Spinal cord (tissue), 10 donors: ENCODE results near the gene CFAP46. TPM values are rescaled to one million over a fixed set of nuclear protein-coding genes. Genes with fewer than 3 reads are reported as not detected.

Experiments used
- DNase-seq, 6 donors: peaks; one replicate each; pipeline versions ENCODE4 v3.0.0 to v3.0.0-alpha.2; 2013 to 2015; ENCODE audit warnings: low spot score in 6 of 6, low read depth in 4 of 6
- H3K27ac ChIP-seq: one replicate; pipeline ENCODE4 v1.5.1; 2013; ENCODE audit warnings: low read depth, low read length, control low read depth
- H3K27me3 ChIP-seq: one replicate; pipeline ENCODE4 v1.6.1; 2013; ENCODE audit warnings: low read length; ENCODE audit not compliant: control insufficient read depth, insufficient read depth
- H3K36me3 ChIP-seq: one replicate; pipeline ENCODE4 v1.6.1; 2013; ENCODE audit warnings: low read length; ENCODE audit not compliant: control insufficient read depth, insufficient read depth
- H3K4me1 ChIP-seq: one replicate; pipeline ENCODE4 v1.6.1; 2013; ENCODE audit warnings: low read length; ENCODE audit not compliant: control insufficient read depth, insufficient read depth
- H3K4me3 ChIP-seq: one replicate; pipeline ENCODE4 v1.5.1; 2013; ENCODE audit warnings: low read depth, low read length, control low read depth
- H3K9me3 ChIP-seq: one replicate; pipeline ENCODE4 v1.6.1; 2013; ENCODE audit warnings: low read length; ENCODE audit not compliant: control insufficient read depth, insufficient read depth
- WGBS: methylation state at CpG from one replicate; pipeline ENCODE4 v1.1.5; 2013; ENCODE audit warnings: missing lambda C conversion rate; ENCODE audit not compliant: insufficient coverage; 5-methylcytosine and 5-hydroxymethylcytosine counted together
- polyA plus RNA-seq, 2 donors: library from polyadenylated mRNA; unstranded; fragments of 120-200 nt; gene quantifications; one replicate each; pipeline ENCODE4 v1.2.1, GENCODE V29; 2013; ENCODE audit not compliant: insufficient read length in 2 of 2
- total RNA-seq, 2 donors: library from RNA; depleted of rRNA in 1 of 2; stranded (reverse); fragments of 120-200 nt in 1 of 2; fragments of >200 nt in 1 of 2; gene quantifications; one replicate each; pipeline versions ENCODE4 v1.2.3 to v1.2.4, GENCODE V29; 2013 to 2014
- donor health status: healthy.

The CFAP46 gene
- total and polyA plus RNA-seq, 4 donors = 5.3 to 14.3 (median 13.2) TPM

- no peak overlapping the region for H3K27ac ChIP-seq
- peaks cover 24% of the 10 kb centered on the region for H3K36me3 ChIP-seq
- H3K4me1 ChIP-seq = no peaks in the 10 kb centered on the region
- no peaks in the 10 kb centered on the region for H3K9me3 ChIP-seq
- DNase-seq = no peak
- WGBS = 85% methylated on average over 30 of the region's 31 CpGs
- no peaks in the 10 kb centered on the region for H3K27me3 ChIP-seq
- no peak overlapping the region for H3K4me3 ChIP-seq
These were observed 56.7 kb downstream of the CFAP46 start for GRCh38 chr10:132885451-132886210.

GRCh38 chr10:132884691-132885271 lies 57.6 kb downstream of the CFAP46 start:
- H3K9me3 ChIP-seq = no peaks in the 10 kb centered on the region
- H3K4me1 ChIP-seq = no peaks in the 10 kb centered on the region
- no peak overlapping the region for H3K27ac ChIP-seq
- H3K36me3 ChIP-seq = peaks cover 33% of the 10 kb centered on the region
- DNase-seq = no peak
- peaks cover 7% of the 10 kb centered on the region for H3K27me3 ChIP-seq
- H3K4me3 ChIP-seq = no peak overlapping the region
- WGBS = 88% methylated on average over 27 of the region's 28 CpGs

GRCh38 chr10:132884041-132884440 lies 58.3 kb downstream of the CFAP46 start:
- Histone ChIP-seq H3K4me3 (no peak overlapping the region), H3K9me3 (no peaks in the 10 kb centered on the region), H3K27me3 (peaks cover 8% of the 10 kb centered on the region), H3K27ac (no peak overlapping the region), H3K36me3 (peaks cover 36% of the 10 kb centered on the region), H3K4me1 (peaks cover 6% of the 10 kb centered on the region)
- no peak for DNase-seq
- 81% methylated on average over 18 of the region's 18 CpGs for WGBS

GRCh38 chr10:132883391-132883881 lies 58.9 kb downstream of the CFAP46 start:
- no peak overlapping the region for H3K4me3 ChIP-seq
- 68% methylated on average over 20 of the region's 20 CpGs for WGBS
- no peak for DNase-seq
- H3K9me3 ChIP-seq = no peaks in the 10 kb centered on the region
- H3K27me3 ChIP-seq = peaks cover 10% of the 10 kb centered on the region
- H3K36me3 ChIP-seq = peaks cover 41% of the 10 kb centered on the region
- no peak overlapping the region for H3K27ac ChIP-seq
- H3K4me1 ChIP-seq = peaks cover 6% of the 10 kb centered on the region

- DNase-seq = no peak
- peaks cover 6% of the 10 kb centered on the region for H3K4me1 ChIP-seq
- 88% methylated on average over 18 of the region's 18 CpGs for WGBS
- H3K27me3 ChIP-seq = peaks cover 10% of the 10 kb centered on the region
- peaks cover 48% of the 10 kb centered on the region for H3K36me3 ChIP-seq
- H3K4me3 ChIP-seq = no peak overlapping the region
- H3K9me3 ChIP-seq = no peaks in the 10 kb centered on the region
- H3K27ac ChIP-seq = no peak overlapping the region
These were observed 60.1 kb downstream of the CFAP46 start for GRCh38 chr10:132882069-132882951.

- 92% methylated on average over 22 of the region's 23 CpGs for WGBS
- no peak for DNase-seq
These were observed 61.0 kb downstream of the CFAP46 start for GRCh38 chr10:132881186-132881920.

GRCh38 chr10:132880128-132880981 lies 62.0 kb downstream of the CFAP46 start:
- DNase-seq = no peak
- 89% methylated on average over 33 of the region's 35 CpGs for WGBS

More at GRCh38 chr10:132881186-132881920, 61.0 kb downstream of the CFAP46 start:
- no peaks in the 10 kb centered on the region for H3K9me3 ChIP-seq
- no peak overlapping the region for H3K4me3 ChIP-seq
- peaks cover 10% of the 10 kb centered on the region for H3K27me3 ChIP-seq
- peaks cover 53% of the 10 kb centered on the region for H3K36me3 ChIP-seq
- no peak overlapping the region for H3K27ac ChIP-seq
- peaks cover 6% of the 10 kb centered on the region for H3K4me1 ChIP-seq

GRCh38 chr10:132879408-132880127 lies 62.8 kb downstream of the CFAP46 start:
- Histone ChIP-seq H3K27me3 (peaks cover 10% of the 10 kb centered on the region), H3K27ac (no peak overlapping the region), H3K9me3 (peaks cover 1% of the 10 kb centered on the region), H3K4me1 (peaks cover 6% of the 10 kb centered on the region), H3K4me3 (no peak overlapping the region), H3K36me3 (peaks cover 44% of the 10 kb centered on the region)
- 42% methylated on average over 38 of the region's 38 CpGs for WGBS
- DNase-seq = no peak

More at GRCh38 chr10:132880128-132880981, 62.0 kb downstream of the CFAP46 start:
- peaks cover 6% of the 10 kb centered on the region for H3K4me1 ChIP-seq
- no peak overlapping the region for H3K27ac ChIP-seq
- H3K36me3 ChIP-seq = peaks cover 49% of the 10 kb centered on the region
- H3K4me3 ChIP-seq = no peak overlapping the region
- peaks cover 10% of the 10 kb centered on the region for H3K27me3 ChIP-seq
- no peaks in the 10 kb centered on the region for H3K9me3 ChIP-seq
